ENCODE results near the gene CYTH1. TPM values are rescaled to one million over a fixed set of nuclear protein-coding genes. Genes with fewer than 3 reads are reported as not detected.

The CYTH1 gene
- total and polyA plus RNA-seq, 12 donors, result 26.0 to 141 (median 46.2) TPM

GRCh38 chr17:78808163-78808562, 26.1 kb upstream of the CYTH1 start:
- TF ChIP-seq, protein P1, sequence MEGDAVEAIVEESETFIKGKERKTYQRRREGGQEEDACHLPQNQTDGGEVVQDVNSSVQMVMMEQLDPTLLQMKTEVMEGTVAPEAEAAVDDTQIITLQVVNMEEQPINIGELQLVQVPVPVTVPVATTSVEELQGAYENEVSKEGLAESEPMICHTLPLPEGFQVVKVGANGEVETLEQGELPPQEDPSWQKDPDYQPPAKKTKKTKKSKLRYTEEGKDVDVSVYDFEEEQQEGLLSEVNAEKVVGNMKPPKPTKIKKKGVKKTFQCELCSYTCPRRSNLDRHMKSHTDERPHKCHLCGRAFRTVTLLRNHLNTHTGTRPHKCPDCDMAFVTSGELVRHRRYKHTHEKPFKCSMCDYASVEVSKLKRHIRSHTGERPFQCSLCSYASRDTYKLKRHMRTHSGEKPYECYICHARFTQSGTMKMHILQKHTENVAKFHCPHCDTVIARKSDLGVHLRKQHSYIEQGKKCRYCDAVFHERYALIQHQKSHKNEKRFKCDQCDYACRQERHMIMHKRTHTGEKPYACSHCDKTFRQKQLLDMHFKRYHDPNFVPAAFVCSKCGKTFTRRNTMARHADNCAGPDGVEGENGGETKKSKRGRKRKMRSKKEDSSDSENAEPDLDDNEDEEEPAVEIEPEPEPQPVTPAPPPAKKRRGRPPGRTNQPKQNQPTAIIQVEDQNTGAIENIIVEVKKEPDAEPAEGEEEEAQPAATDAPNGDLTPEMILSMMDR (IDR thresholded peaks at IDR 0.05), result no peak
- Histone ChIP-seq H3K27ac (peak overlapping the region in 1 of 5 donors; percentile 28), H3K9me3 (replicated peaks in 1 of 3) (no peaks in the 10 kb centered on the region), H3K27me3 (no peaks in the 10 kb centered on the region), H3K36me3 (replicated peaks in 1 of 2) (peaks cover 0 to 85% of the 10 kb centered on the region in 2 donors), H3K4me3 (no peak overlapping the region), H3K4me1 (replicated peaks in 1 of 2) (peaks cover 0 to 3% of the 10 kb centered on the region in 2 donors)
- 62 to 87% (median 77%) methylated on average over 4 of the region's 4 CpGs for WGBS, 4 donors
- no peak for DNase-seq
- intact Hi-C loops (cut with DNase I), result loop anchor here in 1 of 2 donors (10.0 kb wide), 1 partner anchor 313 kb away; no protein-coding TSS in a partner anchor

- intact Hi-C loops (cut with DNase I), result loop anchor here in 1 of 2 donors (10.0 kb wide), 1 partner anchor 312 kb away; no protein-coding TSS in a partner anchor
- Histone ChIP-seq H3K4me1 (replicated peaks in 1 of 2) (peaks cover 0 to 3% of the 10 kb centered on the region in 2 donors), H3K27me3 (no peaks in the 10 kb centered on the region), H3K4me3 (no peak overlapping the region), H3K9me3 (replicated peaks in 1 of 3) (no peaks in the 10 kb centered on the region), H3K27ac (peak overlapping the region in 1 of 5 donors; percentile 17), H3K36me3 (replicated peaks in 1 of 2) (peaks cover 0 to 80% of the 10 kb centered on the region in 2 donors)
- WGBS, 4 donors, result 66 to 76% (median 70%) methylated on average over 9 of the region's 9 CpGs
- DNase-seq, result no peak
- TF ChIP-seq POLR2A (IDR thresholded peaks at IDR 0.05), result no peak
- TF ChIP-seq, protein P1 (IDR thresholded peaks at IDR 0.05), result no peak
Observed at GRCh38 chr17:78806451-78806850, 24.4 kb upstream of the CYTH1 start.

GRCh38 chr17:78805301-78805700, 23.2 kb upstream of the CYTH1 start:
- Histone ChIP-seq H3K9me3 (replicated peaks in 1 of 3) (no peaks in the 10 kb centered on the region), H3K36me3 (replicated peaks in 1 of 2) (peaks cover 0 to 76% of the 10 kb centered on the region in 2 donors), H3K4me1 (replicated peaks in 1 of 2) (peaks cover 0 to 3% of the 10 kb centered on the region in 2 donors), H3K4me3 (no peak overlapping the region), H3K27me3 (no peaks in the 10 kb centered on the region), H3K27ac (peak overlapping the region in 2 of 5 donors; percentile 26 to 32)
- TF ChIP-seq, protein P1 (IDR thresholded peaks at IDR 0.05), result no peak
- TF ChIP-seq POLR2A (IDR thresholded peaks at IDR 0.05), result no peak
- WGBS, 4 donors, result 90 to 96% (median 93%) methylated on average over 11 to 14 of the region's 14 CpGs
- intact Hi-C loops (cut with DNase I), result loop anchor here in 1 of 2 donors (10.0 kb wide), 1 partner anchor 310 kb away; no protein-coding TSS in a partner anchor
- DNase-seq, result no peak

DNA sequence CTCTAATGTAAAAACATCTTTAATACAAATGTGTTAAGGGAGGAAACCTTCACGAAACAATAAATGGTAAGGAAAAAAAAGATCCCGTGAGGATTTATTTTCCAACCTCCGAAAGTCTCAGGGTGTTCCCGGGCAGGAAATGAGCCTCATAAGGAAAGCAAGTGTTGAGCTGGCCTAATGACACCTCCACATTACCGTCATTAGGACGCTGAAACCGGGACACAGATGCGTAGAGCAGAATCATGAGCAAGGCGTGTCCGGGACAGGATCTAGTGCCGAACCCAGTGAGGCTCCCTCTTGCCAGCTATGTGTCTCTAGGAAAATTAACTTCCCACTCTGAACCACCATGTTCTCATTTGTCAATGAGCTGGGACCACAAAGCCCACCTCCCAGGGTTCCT, 22.7 kb upstream of the CYTH1 start:
- Histone ChIP-seq H3K27ac (peak overlapping the region in 2 of 5 donors; percentile 32 to 52), H3K36me3 (replicated peaks in 1 of 2) (peaks cover 0 to 73% of the 10 kb centered on the region in 2 donors), H3K4me1 (replicated peaks in 1 of 2) (peaks cover 0 to 3% of the 10 kb centered on the region in 2 donors), H3K4me3 (no peak overlapping the region), H3K27me3 (no peaks in the 10 kb centered on the region), H3K9me3 (replicated peaks in 1 of 3) (no peaks in the 10 kb centered on the region)
- TF ChIP-seq, protein P1 (IDR thresholded peaks at IDR 0.05), result no peak
- TF ChIP-seq POLR2A (IDR thresholded peaks at IDR 0.05), result no peak
- intact Hi-C loops (cut with DNase I), result loop anchor here in 1 of 2 donors (10.0 kb wide), 1 partner anchor 310 kb away; no protein-coding TSS in a partner anchor
- peak in 1 of 7 donors; percentile 30 for DNase-seq
- WGBS, 4 donors, result 73 to 85% (median 79%) methylated on average over 11 of the region's 11 CpGs

Measured in adrenal gland (tissue), 12 donors.